CD1c-positive myeloid dendritic cell (primary cell): Measurements from ENCODE around the gene HDGFL2.
A peak's percentile ranks its signal among the peaks of the same experiment; 100 is the strongest.
"Not testable (repeated sequence)": the region's sequence is repeated elsewhere in the genome, so short reads cannot be mapped to it uniquely, and the experiment has no call there.

Source experiments
- DNase-seq: peaks from one replicate; pipeline ENCODE4 v3.0.0-alpha.2; 2016; ENCODE audit errors: extremely low spot score

Gene HDGFL2

DNA sequence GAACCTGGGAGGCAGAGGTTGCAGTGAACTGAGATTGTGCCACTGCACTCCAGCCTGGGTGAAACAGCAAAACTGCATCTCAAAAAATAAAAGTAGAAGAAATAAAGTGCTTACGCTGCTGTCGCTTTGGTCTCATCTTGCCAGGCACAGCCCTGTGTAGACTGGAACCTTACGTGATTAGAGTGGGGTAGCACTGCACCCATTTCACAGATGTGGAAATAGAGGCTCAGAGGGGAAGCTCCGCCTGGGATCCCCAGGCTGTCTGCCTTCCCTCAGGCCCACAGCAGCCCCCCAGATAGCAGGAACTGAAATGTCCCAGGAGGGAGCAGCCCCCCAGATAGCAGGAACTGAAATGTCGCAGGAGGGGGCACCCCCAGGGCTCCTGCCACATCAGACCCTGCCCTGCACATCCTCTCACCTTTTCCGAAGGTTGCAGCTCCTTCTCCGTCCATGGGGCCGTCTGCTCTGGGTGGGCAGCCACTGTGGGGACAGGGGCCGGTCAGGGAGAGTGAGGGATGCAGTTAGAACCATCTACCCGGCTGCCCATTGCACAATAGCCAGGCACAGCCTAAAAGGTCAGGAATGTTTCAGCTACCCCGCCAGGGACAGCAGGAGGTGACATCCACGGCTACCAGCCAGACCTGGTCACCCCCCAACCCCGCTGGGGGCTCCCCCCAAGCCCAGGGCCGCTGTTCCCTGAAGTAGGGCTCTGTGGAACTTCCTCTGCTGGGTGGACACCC, 44.3 kb downstream of the HDGFL2 start:
- DNase-seq = no peak

DNA sequence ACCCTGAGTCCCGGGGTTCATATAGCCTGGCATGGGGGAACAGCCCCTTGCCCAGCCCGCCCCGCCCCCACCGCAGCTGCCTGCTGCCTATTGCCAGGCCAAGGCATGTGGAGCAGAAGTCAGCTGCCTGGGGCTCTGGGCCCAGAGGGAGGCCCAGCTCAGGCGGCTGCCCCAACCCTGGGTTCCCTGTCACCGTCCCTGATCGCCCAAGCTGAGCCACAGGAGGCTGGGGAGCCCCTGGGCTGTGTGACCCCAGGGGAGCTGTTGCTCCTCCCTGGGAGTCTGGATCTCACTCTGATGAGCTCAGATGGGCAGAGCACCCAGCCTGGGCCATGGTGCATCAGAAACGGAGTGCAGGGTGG, 44.8 kb downstream of the HDGFL2 start:
- DNase-seq = no peak

DNA sequence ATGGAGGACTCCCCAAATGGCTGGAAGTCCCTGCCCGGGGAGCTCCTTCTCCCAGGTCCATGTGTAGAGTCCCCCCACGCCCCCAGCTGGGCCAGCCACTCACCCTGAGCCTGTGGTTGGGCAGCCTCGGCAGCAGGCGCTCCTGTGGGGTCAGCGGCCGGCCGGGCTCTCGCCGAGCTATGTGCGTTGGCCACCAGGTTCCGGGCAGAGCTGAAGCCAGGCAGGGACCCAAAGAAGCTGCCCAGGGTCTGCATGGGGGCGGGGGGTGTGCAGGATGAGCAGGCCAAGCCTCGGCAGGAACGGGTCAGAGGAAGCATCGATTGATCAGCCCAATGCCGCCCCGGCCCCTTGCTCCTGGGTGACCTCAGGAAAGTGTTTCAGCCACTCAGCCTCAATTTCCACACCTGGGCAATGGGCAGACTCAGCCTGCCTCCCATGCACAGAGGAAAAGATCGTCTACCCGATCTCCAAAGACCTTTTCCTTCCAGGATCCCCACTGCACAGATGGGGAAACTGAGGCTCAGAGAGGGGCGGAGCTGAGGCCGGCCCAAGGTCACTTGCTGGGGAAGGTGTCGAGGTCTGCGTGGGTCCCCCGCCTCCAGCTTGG, 45.5 kb downstream of the HDGFL2 start:
- DNase-seq = no peak

- no peak for DNase-seq
Measured at GRCh38 chr19:4518345-4519171, 46.5 kb downstream of the HDGFL2 start, which contains the start of gene PLIN4. PLIN4 (minus strand) TSS chr19:4518486; CDS start chr19:4518272, 214 bp downstream.

DNA sequence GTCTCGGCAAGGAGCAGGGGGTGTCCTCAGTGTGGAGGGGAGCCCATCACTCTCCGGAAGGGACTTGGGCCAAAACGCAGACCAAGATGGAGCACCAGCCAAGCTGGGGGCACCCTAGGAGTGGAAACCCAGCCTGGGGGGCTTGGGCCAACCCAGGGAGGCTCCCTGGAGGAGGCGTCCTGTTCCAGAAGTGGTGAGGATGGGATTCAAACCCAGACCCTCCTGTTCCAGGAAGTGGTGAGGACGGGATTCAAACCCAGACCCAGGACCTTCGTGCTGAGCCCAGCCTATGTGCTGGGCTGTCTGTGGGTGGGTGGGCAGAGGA, 47.0 kb downstream of the HDGFL2 start:
- DNase-seq = no peak

DNA sequence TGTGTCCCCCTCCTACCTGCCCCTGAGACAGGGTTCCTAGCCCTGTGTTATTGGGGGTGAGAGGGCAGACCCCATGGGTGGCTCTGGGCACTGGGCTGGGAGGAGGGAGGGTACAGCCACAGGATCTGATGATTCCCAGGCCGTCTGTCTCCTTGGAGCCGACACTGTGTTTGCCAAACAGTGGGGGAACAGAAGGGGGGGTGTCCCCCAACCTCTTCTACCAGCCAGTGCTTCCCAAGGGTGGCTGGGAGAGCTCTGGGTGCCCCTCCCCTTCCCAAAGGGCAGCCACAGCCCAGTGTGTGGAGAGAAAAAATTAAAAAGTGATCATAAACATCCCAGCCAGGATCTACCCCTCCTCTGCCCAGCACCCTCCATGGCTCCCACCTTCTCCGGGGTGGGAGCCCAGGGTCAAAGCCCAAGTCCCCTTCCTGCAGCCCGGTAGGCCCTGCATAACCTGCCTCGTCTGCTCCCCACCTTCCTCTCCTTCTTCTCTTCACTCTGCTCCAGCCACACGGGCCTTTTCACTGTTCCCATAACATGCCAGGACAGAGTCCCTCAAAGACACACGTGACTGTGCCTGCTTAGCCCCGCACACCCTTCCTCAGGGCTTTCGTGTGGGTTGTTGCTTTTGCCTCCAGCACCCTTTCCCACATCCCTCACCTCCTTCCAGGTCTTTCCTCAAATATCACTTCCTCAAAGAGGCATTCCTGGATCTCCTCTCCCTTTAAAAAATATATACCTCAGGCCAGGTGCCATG, 47.6 kb downstream of the HDGFL2 start:
- DNase-seq = no peak

GRCh38 chr19:4521170-4521887, 49.2 kb downstream of the HDGFL2 start:
- DNase-seq = no peak

DNA sequence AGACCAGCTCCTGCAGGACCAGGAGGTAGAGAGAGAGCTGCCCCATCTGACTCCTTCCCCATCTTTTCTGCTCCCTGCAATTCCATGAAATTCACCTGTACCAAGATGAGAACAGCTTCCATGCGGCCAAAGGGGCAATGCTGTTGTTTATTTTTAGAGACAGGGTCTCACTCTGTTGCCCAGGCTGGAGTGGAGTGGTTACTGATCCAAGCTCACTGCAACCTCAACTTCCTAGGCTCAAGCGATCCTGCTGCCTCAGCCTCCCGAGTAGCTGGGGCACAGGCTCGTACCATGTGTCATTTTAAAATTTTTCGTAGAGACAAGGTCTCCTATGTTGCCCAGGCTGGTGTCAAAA, 49.8 kb downstream of the HDGFL2 start:
- no peak for DNase-seq

DNA sequence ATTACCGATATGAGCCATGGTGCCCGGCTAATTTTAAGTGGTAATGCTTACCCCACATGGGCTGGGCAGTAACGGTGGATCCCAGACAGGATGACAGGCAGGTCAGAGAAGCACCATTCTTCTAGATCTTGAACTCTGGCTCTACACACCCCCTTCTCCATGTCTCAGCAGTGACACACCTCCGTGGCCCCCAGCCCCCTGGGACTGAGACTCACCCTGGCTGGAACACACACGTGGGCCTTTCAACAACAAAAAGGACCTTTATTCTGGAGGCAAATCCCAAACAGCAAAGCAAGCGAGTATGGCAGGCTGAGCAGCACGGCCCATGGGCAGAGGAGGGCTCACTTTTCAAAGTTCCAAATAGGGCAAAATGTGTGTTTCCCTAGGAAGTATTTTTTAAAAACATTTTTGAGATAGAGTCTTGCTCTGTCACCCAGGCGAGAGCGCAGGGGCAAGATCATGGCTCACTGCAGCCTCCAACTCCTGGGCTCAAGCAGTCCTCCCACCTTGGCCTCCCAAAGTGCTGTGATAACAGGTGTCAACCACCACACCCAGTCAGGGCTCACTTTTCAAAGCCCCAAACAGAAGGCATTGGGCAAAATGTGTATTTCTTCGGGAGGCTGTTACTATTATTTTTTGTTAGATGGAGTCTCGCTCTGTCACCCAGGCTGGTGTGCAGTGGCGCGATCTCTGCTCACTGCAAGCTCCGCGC, 50.4 kb downstream of the HDGFL2 start:
- DNase-seq = no peak

GRCh38 chr19:4523306-4524110, 51.4 kb downstream of the HDGFL2 start:
- DNase-seq = peak; percentile 51

GRCh38 chr19:4524808-4525562, 52.9 kb downstream of the HDGFL2 start:
- peak; percentile 68 for DNase-seq

GRCh38 chr19:4525563-4526002, 53.5 kb downstream of the HDGFL2 start:
- DNase-seq = no peak

- not testable (repeated sequence) for DNase-seq
Measured at GRCh38 chr19:4527377-4527776, 55.3 kb downstream of the HDGFL2 start.

DNA sequence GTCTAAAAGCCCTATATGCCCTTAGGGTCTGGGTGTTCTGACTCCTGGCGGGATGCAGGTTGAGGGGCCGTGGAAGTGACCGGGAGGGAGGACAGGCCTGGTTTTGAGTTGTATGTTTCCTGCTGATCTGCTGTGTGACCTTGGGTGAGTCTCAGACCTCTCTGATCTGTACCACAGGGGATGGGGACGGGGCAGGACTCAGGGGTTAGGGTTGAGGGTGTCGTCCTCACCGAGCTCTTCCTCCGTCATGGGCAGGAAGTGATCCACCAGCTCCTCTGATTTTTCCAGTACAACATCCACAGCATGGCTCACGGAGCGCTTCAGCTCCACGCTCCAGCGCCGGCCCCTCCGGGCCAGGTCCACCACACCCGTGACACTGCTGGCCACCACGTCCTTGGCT, 56.7 kb downstream of the HDGFL2 start:
- no peak for DNase-seq

- no peak for DNase-seq
Measured at GRCh38 chr19:4529924-4530522, 57.9 kb downstream of the HDGFL2 start.

DNA sequence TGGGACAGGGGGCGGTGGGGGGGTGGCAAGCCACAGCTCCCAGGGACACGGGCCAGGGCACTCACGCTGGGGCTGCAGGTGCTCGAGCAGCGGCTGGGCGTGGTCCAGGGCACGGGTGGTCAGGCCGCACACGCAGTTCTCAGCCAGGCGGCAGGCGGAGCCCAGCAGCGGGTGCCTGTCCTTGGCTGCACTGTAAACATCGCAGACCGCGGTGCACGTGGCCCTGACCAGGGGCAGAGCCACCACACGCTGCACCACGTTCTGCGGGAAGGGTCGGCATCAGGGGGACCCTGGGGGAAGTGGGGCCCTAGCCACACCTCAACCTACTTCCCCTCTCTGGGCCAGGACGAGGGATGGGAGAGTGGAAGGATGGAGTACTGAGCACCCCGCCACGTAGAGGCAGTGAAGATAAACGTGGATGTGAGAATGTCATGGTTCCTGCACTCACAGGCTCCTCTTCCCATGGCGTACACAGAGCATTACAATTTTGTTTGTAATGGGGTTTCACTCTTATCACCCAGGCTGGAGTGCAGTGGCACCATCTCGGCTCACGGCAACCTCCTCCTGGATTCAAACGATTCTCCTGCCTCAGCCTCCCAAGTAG, 59.6 kb downstream of the HDGFL2 start:
- DNase-seq = no peak

DNA sequence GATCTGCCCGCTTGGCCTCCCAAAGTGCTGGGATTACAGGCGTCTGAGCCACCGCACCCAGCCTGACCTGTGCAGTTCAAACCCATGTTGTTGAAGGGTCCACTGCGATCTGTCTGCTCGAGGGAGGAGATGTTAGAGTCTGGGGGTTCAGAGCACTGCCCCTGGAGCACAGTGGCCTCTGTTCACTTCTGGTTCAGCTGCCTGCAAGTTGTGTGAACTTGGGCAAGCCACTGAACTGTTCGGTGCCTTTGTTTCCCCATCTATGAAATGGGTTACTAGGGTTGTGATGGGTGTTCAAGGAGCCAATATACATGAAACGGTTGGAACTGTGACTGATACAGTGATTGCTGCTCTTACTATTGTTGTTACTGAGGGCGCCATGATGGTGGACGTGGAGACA, 61.2 kb downstream of the HDGFL2 start:
- DNase-seq = no peak

DNA sequence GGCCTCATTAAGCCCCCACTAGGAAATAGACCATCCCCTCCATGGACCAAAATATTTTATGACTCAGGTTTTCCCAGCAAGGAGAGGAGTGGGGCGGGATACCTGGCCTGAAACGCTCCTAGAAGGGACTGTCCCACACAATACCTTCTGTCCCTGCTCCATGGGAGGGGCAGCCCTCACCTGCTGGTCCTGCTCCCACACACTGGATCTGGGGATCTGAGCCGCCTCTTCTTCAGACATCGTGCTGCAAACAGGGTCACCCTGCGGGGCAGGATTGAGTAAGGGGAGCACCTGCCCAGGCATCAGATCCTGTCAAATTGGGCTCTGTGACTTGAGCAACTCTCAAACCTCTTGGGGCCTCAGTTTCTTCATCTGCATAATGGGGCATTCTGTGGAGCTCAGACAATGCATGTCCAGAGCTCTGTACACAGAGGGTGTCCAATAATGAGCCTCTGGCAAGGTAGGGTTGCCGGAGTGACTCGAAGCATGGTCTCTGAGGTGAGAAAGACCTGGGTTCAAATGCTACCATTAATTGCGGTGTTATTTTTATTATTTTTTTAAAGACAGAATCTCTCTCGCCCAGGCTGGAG, 61.8 kb downstream of the HDGFL2 start:
- no peak for DNase-seq
